Retinal pigment epithelial cell (primary cell): ENCODE measurements around the gene POT1.

Source experiments
- DNase-seq: peaks from one replicate; pipeline ENCODE4 v3.0.0-alpha.2; 2010; ENCODE audit warnings: low read depth
- H3K4me3 ChIP-seq: 2 replicates; pipeline ENCODE4 v1.5.1; 2011; ENCODE audit warnings: mild to moderate bottlenecking, low read length, control low read depth, moderate library complexity
- CTCF ChIP-seq: conservative IDR thresholded peaks from 2 replicates; pipeline ENCODE4 v1.5.1; 2011; ENCODE audit warnings: low read depth, low read length, control low read depth, inconsistent platforms

POT1 gene

GRCh38 chr7:124811341-124811740 lies 118.3 kb downstream of the POT1 start:
- no peak for DNase-seq
- no peak overlapping the region for H3K4me3 ChIP-seq
- no peak for TF ChIP-seq CTCF

- TF ChIP-seq CTCF = no peak
- H3K4me3 ChIP-seq = no peak overlapping the region
- no peak for DNase-seq
Measured at GRCh38 chr7:124810605-124811004, 119.0 kb downstream of the POT1 start.

- no peak overlapping the region for H3K4me3 ChIP-seq
- TF ChIP-seq CTCF = no peak
Measured at GRCh38 chr7:124808206-124808605, 121.4 kb downstream of the POT1 start.

GRCh38 chr7:124801330-124801895 lies 128.2 kb downstream of the POT1 start:
- no peak for DNase-seq
- TF ChIP-seq CTCF = no peak
- H3K4me3 ChIP-seq = no peak overlapping the region

More at GRCh38 chr7:124808206-124808605, 121.4 kb downstream of the POT1 start:
- DNase-seq = no peak

- H3K4me3 ChIP-seq = no peak overlapping the region
- no peak for DNase-seq
- no peak for TF ChIP-seq CTCF
Measured at GRCh38 chr7:124800386-124800785, 129.2 kb downstream of the POT1 start.

- no peak overlapping the region for H3K4me3 ChIP-seq
- DNase-seq = no peak
Measured at GRCh38 chr7:124799448-124799847, 130.2 kb downstream of the POT1 start.

GRCh38 chr7:124796771-124797170 lies 132.9 kb downstream of the POT1 start:
- DNase-seq = no peak
- no peak for TF ChIP-seq CTCF
- no peak overlapping the region for H3K4me3 ChIP-seq

More at GRCh38 chr7:124799448-124799847, 130.2 kb downstream of the POT1 start:
- no peak for TF ChIP-seq CTCF
